Stimulated activated CD4-positive, alpha-beta T cell treated with anti-CD3 and anti-CD28 coated beads, Interleukin-4, amount 100 ng/mL, for 24 hours (primary cell): ENCODE results near the gene MCTP1.

Experiments used
- DNase-seq: peaks from one replicate; pipeline ENCODE4 v3.0.0-alpha.2; 2020

The MCTP1 gene

GRCh38 chr5:94747371-94747770 lies 537.5 kb downstream of the MCTP1 start:
- DNase-seq = no peak

- DNase-seq = no peak
Measured at GRCh38 chr5:94746731-94747124, 538.2 kb downstream of the MCTP1 start.

DNA sequence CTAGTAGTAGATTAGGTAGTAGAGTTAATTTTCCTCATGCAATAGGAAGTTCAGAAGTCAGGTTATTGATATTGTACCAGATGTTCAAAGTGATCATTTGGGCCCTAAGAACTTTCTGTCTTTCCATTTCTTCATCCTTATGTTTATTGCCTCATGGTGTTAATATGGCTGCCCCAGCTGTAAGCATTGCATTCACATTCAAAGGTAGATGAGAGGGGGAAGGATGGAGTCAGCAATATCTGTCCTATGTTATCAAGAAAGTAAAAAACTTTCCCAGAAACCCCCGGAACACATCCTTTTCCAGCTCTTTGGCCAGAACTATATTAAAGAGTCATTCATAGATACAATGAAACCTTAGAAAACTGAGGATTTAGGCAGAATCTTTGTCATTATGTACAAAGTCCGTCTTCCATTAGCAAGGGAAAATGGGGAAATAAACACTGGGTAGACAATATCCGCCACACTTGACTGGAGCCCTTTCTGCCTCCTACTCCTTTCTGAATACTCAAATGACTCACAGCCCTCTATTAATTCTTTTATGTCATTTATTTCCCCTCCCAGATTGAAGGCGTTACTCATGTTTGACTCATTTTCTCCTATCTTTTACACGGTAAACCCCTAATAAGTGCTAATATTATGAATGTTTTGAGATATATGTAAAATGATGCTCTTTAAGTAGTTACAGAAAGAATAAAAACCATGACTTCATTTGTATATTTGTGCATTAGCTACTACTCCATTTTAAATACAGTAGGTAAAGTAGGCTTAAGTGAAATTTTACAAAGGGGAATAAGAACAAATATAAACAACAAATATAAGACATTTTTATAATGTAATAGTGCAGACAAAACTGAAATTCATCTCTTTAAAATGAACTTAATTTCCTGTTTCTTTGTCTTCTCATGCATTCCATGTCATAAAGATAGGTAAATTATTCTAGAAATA lies 538.8 kb downstream of the MCTP1 start:
- DNase-seq = no peak

- no peak for DNase-seq
Measured at GRCh38 chr5:94744906-94745305, 540.0 kb downstream of the MCTP1 start.

- DNase-seq = no peak
Measured at GRCh38 chr5:94742852-94743251, 542.0 kb downstream of the MCTP1 start.

DNA sequence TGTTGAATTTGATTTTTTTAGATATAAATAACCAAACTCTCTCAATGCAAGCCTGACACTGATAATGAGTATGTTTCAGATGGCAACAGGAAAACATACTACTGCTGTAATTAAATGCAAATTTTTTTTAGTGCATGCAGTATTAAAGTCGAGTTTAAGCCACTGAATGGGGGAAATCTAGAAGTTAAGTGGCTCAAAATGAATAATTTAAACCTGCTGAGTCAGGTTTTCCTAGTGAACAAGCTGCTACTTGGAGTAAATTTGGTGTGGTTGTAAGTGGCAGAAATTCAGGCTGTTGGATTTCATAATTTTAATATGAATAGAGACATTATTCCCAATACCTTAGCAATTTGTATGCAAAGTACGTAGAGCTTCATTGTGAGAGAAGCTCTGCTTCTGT lies 544.6 kb downstream of the MCTP1 start:
- no peak for DNase-seq

DNA sequence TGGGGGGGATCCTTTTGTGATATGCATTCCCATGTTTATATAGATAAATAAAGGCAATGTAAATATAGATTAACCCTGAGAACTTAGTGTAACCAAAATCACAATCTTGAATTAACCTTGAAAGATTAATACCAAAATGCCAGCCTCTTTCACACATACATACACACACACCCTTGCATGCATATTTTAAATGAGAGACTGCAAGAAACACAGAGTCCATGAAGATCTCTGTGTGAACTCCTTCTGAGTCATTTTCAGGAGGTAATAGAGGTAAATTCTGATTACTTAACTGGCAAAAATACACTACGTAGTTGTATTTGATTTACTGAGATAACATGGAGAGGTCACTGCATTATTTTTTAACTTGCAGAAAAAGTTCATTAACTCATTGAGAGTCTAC lies 548.4 kb downstream of the MCTP1 start:
- no peak for DNase-seq

DNA sequence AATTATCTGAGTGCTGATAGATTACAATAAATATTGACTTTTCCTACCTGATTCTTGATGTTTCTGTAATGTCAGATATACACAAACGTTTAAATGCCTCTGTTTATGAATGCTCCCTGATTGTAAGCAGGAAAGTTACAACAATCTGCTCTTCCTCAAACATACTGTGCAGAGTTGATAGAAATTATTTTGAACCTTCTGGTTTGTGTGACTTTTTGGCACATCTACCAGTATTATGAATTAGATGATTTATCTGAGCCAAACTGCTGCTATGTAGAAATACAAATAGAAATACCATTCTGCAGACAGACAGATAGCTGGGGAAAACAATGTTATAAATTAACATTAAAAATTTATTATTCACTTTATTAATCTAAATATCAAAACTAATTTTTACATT lies 553.4 kb downstream of the MCTP1 start:
- no peak for DNase-seq

GRCh38 chr5:94725142-94725541 lies 559.8 kb downstream of the MCTP1 start:
- DNase-seq = no peak

- DNase-seq = no peak
Measured at GRCh38 chr5:94715768-94716167, 569.1 kb downstream of the MCTP1 start.

DNA sequence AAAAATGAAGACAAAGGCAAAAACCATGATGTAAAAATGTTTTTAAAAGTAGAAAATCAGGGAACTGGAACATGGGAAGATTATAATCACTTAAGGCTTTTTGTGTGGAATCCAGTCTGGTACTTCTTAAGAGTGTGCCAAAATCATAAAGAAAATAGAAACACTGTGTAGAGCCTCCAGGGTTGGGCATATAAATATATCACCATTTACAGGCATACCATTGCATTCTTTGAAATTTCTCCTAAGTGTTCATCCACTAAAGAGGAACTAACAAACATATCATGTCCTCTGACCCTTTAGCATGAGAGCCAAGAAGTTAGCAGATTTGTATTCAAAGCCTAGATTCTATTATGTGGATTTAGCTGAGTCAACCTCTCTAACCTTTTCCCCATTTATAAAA lies 573.1 kb downstream of the MCTP1 start:
- DNase-seq = no peak

DNA sequence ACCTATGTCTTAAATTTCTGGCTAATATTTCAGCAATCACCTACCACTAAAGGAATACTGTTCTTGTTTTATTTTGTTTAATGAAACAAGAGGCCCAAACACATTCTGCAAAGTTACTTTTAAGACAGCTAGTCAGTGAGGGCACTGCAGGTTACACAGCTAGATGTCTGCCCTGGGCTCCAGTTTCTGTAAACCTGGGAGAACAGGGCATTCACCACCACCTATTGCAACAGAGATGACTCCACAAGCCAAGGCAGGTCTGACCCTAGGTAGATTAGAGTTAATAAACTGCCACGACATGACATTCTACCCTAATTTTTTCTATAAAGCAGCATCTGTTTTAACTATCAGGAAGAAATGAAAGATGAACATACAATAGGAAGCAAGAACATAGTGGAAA lies 575.6 kb downstream of the MCTP1 start:
- no peak for DNase-seq

DNA sequence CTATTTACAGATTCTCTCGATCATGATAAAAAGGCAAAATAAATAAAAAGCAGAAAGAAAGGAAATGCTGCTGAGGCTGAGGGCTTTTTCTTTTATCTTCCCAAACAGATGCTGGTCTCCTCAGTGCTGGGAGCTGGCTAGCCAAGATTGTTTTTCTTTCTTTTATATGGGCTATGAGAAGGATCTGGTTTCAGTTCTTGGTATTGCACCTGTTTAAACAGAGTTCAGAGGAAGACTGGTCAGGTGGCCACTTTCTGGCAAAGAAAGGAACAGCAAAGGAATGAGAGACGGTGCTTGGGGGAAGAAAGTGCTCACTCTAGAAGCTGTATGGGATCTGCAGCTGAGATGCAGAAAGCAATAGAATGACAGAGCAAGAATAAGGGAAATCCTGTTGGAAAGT lies 577.5 kb downstream of the MCTP1 start:
- DNase-seq = no peak

GRCh38 chr5:94705427-94705826 lies 579.5 kb downstream of the MCTP1 start:
- no peak for DNase-seq

DNA sequence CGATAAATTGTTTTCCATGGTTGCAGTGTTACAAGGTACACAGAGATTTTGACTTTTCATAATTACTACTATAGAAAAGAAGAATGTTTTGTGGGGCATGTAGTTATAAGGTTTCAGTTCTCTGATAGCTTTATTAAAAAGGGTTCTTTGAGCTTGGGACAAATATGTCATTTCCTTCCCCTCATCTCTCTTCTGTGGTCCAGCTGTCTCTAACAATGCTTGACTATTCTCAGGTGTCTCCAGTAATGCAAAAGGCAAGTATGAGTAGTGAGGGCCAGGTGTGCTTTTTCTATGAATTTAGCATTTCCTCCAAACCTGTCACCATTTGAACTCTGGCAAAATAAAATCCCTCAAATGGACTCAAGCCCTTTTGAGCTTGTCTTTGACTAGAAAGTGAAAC lies 582.2 kb downstream of the MCTP1 start:
- DNase-seq = no peak

- DNase-seq = no peak
Measured at GRCh38 chr5:94700592-94700991, 584.3 kb downstream of the MCTP1 start.

DNA sequence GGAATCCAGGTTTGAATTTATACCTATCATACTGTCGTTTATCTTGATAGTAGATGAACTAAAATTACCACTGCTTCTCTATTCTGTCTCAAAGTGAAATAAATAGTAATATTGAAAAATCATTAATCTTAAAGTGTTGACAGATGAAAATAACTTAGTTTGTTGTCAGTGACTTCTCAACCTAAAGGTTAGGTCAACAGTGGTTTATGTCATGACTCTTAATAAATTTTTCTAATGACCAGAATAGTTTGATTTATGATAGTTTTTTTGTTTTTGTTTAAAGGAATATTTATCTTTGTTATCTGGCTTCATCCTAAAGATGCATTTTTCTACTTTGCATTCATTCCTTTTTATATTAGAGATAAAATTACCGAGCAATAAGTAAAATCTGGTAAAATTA lies 585.3 kb downstream of the MCTP1 start:
- DNase-seq = no peak

DNA sequence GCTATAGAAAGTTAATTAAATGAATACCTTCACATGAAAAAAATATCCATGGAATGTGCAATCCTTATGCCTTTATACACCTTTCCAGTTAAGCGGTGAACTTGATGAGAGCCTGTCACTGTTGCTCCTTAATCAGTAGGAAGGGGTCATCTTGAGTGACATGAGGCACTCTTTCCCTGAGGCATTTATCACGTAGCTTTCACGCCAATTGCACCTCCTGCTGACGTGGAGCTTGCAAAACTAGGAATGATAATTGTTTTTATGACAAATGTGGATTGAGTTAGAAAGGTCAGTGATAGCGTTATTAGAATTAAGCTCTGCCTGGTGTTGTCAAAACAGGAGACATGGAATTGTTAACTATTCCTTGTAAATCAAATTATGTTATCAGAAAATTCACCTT lies 586.7 kb downstream of the MCTP1 start:
- no peak for DNase-seq

- no peak for DNase-seq
Measured at GRCh38 chr5:94694671-94695070, 590.2 kb downstream of the MCTP1 start.

DNA sequence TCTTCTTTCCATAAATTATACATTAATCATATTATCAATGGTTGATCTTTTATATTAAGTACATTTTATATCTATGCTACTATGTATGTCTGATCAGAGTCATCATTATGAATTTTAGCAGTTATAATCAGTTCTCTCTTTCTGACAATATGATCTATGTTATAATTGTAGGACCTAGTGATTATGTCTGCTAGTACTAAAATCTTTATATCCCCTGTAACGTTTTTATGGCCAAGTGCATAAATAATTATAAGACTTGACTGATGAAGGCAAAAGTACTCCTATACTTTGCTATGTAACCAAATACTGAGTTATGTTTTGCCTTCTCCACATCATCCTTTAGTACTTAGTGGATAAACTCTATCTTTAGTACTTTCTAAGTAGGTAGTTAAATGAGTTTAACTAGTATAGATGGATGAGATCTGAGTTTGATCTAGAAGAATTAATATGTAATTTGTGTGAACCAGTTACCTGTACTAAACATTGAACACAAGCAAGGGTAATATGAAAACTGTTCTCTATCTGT lies 591.0 kb downstream of the MCTP1 start:
- no peak for DNase-seq

- DNase-seq = no peak
Measured at GRCh38 chr5:94693043-94693822, 591.7 kb downstream of the MCTP1 start.

- no peak for DNase-seq
Measured at GRCh38 chr5:94692581-94692980, 592.3 kb downstream of the MCTP1 start.

DNA sequence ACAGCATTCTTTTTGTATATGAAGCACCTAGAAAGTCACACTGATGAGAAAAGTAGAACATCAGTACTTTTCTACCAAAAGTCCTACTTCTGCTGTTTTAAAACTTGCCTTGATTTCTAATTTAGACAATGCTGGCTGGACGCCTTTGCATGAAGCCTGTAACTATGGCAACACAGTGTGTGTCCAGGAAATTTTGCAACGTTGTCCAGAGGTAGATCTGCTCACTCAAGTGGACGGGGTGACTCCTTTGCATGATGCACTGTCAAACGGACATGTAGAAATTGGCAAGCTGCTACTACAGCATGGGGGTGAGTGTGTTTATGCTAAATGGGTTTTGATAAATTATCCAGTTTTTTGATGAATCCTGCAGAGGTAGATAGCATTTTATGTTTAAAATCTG lies 592.9 kb downstream of the MCTP1 start:
- no peak for DNase-seq

DNA sequence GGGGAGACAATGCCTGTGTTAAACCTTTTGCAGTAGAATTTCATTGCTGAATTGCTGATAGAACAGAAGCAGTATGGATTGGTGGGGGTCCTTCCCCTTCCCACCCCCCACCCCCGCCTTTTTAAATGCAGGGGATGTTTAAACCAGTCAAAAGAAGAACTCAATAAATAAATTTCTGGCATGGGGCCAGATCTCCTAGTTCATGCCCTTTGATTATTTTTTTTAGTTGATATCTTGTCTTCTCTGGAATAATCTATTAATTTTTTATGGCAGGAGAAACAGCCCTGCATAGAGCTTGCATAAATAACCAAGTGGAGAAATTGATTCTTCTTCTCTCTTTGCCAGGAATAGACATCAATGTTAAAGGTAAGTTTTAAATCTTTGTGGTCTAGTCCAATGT lies 593.6 kb downstream of the MCTP1 start:
- DNase-seq = no peak
